Mammary epithelial cell (primary cell): ENCODE data around the gene ABCA1.

Experiments used
- CTCF ChIP-seq, 2 donors: IDR thresholded peaks in 1 of 2; conservative IDR thresholded peaks in 1 of 2; 2 replicates each; pipeline ENCODE4 v1.5.1; 2011 to 2012; ENCODE audit warnings: inconsistent platforms in 2 of 2, low read length in 2 of 2, mild to moderate bottlenecking in 2 of 2, control low read depth in 1 of 2, low read depth in 1 of 2; ENCODE audit not compliant: insufficient read depth in 1 of 2; ENCODE audit errors: extremely low read depth in 1 of 2
- EZH2 ChIP-seq: IDR thresholded peaks from 2 replicates; pipeline ENCODE4 v1.6.1; 2012; ENCODE audit warnings: low read length, inconsistent platforms, borderline replicate concordance

GRCh38 chr9:104879555-104880309 lies 48.2 kb downstream of the ABCA1 start:
- TF ChIP-seq CTCF (conservative IDR thresholded peaks at IDR 0.05 in 1 of 2, IDR thresholded peaks at IDR 0.05 in 1 of 2; ENCODE audit: extremely low read depth in 1 of 2, insufficient read depth in 1 of 2, low read depth in 1 of 2, low read length in 2 of 2), result no peak
- TF ChIP-seq EZH2, result no peak
